HG02938 (cell line): Measurements from ENCODE around the gene TGFB3.
"Not testable (repeated sequence)": the region's sequence is repeated elsewhere in the genome, so short reads cannot be mapped to it uniquely, and the experiment has no call there.

Source experiments
- ATAC-seq: cut with Tn5 transposase; IDR thresholded peaks from one replicate; pipeline ENCODE4 v1.9.1; 2021; ENCODE audit warnings: mild to moderate bottlenecking, moderate library complexity; ENCODE audit not compliant: unreplicated experiment

The TGFB3 gene

DNA sequence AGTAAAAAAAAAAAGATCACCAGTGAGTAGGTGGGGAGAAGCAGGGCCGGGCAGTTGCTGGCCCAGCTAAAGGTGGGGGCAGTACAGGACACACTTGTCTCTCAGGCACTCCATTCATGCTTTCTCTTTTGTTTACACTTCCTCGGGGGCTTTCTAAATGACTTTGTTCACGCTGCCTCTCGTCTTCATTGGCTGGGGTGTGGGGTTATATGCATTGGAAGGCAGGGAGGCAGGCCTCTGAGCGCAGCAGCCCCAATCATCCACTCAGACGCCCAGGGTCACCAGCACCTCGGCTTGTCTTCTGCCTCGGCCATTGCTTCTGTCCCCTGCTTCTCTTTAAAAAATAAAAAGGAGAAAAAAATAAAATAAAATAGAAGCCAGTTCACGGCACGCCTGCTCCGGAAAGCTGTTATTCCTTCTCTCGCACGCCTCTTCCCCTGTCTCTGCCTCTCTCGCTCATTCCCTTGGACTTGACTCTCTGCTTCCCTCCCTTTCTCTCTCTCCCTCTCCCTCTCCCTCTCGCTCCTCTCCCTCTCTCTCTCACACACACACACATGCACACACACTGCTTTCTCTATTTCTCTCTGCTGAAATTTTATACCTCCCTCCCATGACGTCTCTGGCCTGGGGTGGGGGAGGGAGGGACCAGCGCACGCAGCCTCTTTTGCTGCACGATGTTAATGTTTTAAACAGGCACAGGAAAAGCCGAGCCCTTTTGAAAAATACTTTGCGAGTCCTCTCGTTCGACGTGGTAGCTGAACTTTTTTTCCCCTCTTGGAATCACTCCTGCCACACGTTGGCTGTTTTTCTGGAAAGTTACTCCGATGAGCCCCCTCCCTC lies at the start of gene TGFB3:
TGFB3 (minus strand) TSS at position 570 of the 840 bp plus-strand sequence. CDS start 1,102 bp downstream, outside the sequence.
- no peak for ATAC-seq

DNA sequence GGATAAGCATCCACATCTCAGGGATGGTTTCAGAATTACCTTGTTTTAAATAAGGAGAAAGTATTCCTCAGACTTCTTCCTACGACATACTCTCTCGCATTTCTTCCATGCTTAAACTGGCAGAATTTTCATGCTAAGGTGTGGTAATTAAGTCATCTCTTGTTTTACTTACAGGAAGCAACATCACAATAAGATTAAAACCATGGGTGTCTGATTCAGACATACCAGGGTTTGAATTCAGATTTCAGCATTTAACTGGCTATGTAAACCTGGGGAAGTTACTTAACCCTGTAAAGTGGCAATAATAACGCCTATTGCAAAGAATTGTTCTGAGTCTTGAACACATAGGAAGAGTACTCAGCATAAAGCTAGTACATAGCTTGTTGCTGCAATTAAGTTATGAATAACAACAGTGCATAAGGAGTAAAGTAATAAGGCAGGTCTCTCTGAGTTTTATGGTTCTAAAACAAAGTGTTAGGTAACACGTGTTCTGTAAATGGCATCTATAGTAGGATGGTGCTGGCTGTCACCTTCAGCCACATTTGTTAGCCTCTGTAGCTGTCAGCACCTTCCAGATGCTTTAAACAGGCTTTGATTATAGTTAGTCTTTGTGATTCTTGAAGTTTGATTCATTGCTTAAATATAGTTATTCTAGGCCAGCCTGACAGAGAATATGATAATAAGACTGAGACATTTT lies 42.6 kb upstream of the TGFB3 start:
- no peak for ATAC-seq

DNA sequence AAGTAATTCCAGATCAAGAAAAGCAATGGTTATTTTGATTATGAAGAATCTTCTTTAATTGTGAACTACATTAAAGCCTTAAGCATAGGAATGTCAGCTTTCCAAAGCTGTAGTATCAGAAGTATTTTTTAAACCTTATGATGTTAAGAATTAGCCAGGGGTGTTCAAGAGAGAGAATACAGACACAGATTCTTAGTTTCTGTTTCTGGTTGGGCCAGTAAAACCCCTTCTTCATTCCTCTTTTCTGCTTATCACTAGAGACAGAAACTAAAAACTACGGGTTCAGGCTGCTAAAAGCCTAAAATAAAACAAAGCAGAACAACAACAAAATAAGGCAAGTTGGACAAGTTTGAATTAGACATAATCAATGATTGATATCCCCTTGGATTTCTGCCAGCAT lies 42.0 kb upstream of the TGFB3 start:
- ATAC-seq: no peak

DNA sequence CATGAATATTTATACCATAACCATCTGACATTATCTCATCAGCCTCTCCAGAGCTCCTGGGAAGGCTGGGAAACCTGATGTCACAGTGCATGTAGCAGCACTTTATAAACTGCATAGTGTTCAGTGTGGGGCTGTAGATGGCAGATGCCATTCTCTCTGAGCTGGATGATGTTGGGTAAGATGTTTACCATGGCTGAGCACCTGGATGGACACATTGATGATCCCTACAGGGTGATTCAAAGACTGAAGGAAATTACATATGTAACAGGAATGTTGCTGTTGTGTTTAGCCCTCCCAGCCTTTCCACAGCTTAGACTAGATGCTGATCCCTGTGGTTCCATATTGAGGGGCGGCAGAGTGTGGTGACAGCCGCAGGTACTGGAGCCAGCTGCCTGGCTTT lies 41.2 kb upstream of the TGFB3 start:
- ATAC-seq: no peak

DNA sequence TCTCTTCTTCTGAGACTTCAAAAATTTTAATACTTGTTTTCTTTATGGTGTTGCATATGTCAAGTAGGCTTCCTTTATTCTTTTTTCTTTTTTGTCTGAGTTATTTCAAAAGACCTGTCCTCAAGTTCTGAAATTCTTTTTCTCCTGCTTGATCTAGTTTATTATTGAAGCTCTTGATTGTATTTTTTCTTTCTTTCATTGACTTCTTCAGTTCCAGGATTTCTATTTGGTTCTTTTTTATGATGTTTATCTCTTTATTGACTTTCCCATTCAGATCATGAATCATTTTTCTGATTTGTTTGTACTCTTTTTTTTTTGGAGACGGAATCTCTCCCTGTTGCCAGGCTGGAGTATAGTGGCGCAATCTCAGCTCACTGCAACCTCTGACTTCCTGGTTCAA lies 37.9 kb upstream of the TGFB3 start:
- no peak for ATAC-seq

DNA sequence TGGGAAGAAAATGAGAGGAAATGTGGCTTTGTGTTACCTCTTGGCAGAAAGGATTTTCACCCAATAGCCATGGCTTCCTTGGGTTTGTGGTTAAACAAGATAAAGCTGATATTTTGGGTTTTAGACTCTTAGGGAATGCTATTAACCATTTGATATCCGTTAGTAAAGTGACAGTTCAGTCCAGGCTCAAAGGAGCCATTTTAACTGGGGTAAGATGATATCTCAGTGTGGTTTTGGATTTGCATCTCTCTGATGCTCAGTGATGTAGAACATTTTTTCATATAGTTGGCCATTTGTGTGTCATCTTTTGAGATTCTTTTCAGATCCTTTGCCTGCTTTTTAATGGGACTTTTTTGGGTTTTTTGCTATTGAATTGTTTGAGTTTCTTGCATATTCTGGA lies 33.9 kb upstream of the TGFB3 start:
- ATAC-seq: no peak

DNA sequence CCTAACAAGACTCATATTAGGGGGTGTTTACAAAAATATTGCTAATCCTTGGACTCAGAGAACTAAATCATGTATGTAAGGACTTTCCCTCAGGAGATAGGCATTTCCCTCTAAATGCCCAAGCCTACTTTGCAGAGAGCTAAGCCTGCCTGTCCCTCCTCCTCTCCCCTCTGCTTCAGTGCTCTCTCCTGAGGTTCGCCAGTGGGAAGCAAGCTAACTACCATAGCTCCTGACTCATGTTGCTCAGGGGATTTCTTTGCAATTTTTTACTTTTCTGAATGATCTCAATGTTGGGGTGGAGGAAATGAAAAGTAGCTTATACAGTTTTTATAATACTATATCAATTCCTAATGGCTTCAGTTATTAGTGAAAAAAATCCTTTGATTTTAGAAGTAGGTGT lies 33.4 kb upstream of the TGFB3 start:
- ATAC-seq: no peak

DNA sequence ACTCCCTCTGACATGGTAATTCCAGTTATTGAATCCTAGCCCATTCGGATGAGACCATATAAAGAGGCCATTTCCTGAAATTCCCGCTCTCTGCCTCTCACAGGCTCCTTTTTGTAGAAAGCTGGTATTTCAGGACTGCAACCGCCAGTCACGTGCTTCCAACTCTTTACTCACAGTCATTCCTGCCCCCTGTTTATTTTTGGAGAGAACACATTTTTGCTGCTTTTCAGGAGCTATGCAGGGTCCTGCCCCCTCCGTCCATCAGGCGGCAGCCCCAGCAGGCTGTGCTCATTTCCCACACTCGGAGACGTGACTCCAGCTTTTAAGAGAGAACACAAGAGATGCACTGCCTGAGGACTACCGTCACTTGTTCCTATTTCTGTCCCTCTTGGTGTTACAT lies 30.6 kb upstream of the TGFB3 start:
- ATAC-seq: no peak

DNA sequence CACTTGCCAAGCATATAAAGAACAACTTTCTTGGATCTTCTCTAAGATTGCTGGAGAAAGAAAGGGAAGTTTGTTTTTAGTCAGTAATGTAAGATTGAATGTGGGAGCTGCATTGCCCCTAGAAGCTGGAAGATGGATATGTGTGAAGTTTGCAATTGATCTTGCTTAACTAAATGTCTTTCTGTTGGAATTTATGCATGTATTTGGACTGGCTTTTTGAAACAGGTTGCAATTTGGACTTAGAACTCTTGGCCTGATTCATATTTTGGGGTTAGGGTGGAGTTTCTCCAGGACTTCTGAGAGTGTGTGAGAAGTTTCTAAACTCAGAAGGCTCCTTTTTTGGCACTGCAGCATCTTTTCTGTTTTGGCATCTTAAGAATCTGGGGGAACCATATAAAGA lies 30.1 kb upstream of the TGFB3 start:
- no peak for ATAC-seq

DNA sequence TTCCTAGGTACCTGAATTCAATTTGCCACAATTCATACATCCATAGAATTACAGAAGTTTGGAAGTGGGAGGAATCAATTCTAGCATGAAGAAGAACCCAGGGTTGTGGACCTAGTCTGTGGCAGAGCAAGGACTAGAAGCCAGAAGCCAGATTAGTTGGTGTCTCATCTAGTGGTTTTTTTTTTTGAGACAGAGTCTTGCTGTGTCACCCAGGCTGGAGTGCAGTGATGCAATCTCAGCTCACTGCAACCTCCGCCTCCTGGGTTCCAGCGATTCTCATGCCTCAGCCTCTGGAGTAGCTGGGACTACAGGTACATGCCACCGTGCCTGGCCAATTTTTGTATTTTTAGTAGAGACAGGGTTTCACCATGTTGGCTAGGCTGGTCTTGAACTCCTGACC lies 27.8 kb upstream of the TGFB3 start:
- not testable (repeated sequence) for ATAC-seq

DNA sequence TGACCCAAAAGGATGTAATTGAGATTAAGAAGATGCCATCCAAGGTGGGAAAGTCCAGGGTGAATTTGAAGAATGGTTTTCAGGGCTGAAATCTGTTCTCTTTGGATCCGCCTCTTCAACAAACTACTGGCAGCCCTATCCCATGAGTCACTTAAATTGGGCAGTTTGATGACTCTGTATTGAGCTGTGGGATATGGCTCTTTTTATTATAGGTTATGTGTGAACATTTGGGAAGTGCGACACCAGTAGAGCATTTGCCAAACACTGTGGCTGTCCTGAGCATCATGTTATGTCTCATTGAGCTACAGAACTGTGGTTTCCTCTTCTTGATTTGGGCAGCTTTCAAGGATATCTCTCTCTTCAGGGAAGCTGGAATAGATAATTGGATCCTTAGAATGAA lies 26.1 kb upstream of the TGFB3 start:
- no peak for ATAC-seq

DNA sequence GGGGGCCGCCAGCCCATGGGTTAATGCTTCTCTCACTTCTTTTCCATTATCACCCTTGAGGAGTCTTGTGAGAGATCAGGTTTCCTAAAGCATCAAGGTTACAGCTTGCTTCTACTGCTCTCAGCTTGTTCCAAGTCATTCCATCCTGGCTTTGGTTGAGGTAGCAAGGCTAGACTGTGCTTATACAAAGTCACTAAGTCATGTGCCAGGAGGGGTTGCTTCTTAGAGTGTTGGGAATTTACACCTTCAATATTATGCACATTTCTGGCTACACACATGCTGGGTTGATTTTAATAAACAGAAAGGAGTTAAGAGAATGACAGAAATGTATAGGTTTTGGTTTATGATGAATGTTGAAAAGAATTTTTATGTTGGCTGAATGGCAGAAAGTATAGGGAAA lies 25.6 kb upstream of the TGFB3 start:
- no peak for ATAC-seq

DNA sequence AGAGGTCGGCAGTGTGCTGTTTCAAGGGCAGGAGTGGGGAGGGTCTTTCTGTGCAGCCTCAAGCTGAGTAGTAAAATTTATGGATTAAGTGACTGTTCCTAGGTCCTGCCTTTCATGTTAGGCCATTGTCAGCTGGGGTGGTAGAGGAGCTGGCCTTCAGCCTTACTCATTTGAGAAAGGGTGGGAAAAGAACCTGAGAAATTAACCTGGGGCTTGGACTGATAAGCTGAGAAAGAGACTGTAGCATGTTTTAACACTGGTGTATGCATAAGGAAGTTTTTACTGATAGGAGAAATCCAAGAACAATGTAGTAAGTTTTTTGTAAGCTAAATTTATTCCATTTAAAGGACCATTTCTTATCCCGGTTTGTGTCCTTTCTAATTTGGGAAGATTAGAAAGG lies 24.5 kb upstream of the TGFB3 start:
- ATAC-seq: no peak

DNA sequence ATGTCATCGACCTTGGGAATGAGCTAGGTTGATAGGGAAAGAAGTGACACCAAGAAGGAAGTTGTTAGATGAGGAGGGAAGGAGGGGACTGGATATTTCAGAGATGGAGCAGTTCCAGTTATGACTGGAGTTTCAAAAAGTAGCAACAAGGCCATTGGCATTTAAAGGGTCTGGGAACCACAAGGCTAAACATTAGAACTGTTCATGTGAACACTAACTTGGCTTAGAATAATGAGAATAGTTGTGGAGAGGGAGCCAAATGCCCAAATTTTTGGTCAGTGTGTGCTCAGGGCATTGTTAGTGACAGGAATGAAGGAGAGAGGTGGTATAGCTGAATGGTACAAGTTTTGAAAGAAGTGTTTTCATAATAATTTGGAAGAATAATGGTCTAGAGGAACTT lies 20.6 kb upstream of the TGFB3 start:
- no peak for ATAC-seq

DNA sequence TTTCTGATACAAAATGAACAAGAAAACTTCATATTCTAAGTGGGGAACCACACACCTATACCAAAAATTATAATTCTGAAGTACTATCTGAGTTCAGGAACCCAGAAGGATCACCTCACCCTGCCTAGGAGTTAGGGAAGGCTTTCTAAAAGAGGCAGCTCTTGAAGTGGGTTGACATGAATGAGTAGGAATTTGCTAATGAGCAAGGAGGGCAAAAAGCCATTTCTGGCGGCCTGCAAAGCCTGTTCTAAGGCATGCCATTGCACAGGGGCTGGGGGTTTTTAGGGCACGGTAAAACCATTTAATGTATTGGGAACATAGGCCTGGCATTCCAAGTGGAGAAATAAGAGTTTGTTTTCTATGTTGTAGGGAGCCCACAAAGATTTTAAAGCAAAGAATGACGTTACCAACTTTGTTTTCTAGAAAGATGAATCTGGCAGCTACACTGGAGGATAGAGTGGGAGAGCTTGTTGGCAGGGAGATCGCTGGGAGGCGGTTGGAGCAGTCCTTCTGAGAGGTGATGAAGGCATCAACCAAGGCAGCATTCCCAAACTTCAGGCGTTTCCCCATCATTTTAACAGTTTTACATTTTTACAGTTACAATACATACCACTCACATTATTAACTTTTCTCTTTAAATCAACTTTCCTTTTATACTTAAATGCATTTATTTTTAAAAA lies 17.9 kb upstream of the TGFB3 start:
- ATAC-seq: no peak

DNA sequence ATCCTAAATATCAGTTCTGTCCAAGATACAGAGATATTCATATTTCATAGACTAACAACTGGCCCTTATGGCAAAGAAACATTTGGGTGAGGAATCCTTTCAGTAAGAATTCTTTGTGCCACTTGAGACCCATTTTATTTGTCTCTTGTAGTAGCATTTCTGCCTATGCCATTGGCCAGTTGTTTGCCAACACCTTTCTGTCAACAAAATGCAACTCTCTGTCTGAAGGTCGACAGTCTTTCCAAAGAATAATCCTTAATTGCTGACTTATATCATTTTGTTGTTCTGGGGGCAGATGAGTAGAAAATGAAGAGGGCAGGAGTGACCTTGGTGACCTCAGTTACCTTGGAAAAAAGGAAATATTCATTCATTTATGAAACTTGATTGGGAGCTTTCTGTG lies 14.7 kb upstream of the TGFB3 start:
- no peak for ATAC-seq

DNA sequence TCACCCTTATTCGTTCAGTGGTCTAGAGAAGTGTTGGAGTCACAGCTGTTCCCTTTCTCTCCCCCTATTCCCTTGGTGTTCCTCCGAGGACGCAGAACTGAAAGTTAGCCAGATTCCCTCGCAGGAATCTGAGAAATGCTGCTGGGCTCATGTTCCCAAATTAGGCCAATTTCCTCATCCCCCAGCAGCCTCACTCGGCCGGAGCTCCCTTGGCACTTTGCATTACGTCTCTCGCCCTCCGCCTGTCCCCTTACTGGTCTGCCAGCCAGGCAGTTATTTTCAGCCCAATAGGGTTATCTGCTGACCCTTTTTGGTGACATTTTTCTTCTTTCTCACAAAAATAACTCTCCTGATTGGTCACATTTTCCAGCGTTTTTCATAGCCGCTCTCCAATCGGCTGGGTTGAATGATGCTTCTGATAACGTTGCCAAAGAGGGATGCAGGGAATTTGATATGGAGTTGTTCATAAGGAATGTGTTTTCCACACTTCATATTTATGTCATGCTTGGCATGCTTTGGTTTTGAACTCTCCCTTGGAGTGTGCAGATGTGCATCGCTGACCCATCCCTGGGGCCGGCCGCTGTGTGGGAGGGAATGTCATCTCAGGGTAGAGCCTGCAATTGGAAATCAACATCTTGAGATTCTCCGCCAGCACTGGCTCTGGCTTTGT lies 13.7 kb upstream of the TGFB3 start:
- no peak for ATAC-seq

DNA sequence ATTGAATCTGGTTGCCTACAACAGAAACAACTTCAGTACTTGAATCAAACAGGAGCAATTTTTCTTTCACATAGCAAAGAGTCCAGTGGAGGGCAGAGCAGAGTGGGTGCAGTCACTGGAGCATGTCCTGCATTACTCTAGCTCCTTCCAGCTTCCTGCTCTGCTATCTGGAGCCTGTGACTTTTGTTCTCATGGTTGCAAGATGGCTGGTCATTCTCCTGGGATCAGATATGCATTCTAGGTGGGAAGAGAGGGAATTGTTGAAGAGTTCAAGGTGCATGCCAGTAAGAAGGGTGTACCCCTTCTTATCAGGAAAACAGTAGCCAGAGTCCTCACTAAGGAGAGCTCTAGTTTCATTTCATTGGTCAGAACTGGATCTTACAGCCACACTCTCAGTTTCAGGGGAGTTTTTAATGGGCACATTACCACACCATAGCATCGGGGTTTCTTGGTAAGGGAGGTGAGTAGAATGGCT lies 11.8 kb upstream of the TGFB3 start:
- ATAC-seq: no peak

DNA sequence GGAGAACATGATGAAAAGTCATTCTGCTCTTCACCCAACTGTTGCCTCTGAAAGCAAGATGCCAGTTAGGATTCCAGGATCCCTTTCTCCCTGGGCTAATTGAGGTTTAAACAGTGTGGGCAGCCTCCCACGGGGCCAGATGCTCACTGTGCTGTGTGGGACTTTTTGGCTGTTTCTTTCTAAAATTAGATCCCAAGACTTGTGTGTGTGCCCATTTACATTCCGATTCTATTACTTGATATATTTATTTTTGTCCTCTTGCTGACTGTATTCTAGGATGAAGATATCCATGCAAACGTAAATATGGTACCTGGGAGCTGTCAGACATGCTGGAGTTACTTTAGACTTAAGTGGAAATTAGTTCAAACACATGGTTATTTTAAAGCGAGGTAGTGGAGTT lies 10.0 kb upstream of the TGFB3 start:
- no peak for ATAC-seq

DNA sequence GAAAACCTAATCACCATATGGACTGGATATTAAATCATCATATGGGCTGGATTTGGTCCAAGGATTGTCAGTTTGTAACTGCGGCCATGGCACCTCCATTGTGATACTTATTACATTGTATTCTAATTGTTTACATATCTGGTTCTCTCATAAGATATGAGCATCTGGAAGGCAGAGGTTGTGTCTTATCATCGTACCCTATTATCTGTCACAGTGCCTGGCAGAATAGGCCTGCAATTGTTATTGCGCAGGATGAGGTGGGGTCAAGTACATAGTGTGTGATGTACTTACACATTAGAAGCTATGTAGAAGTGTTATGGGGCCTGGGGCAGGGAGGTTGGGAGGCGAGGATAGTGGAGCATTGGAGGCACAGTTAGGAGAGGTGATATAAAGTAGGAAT lies 8.5 kb upstream of the TGFB3 start:
- ATAC-seq: no peak

DNA sequence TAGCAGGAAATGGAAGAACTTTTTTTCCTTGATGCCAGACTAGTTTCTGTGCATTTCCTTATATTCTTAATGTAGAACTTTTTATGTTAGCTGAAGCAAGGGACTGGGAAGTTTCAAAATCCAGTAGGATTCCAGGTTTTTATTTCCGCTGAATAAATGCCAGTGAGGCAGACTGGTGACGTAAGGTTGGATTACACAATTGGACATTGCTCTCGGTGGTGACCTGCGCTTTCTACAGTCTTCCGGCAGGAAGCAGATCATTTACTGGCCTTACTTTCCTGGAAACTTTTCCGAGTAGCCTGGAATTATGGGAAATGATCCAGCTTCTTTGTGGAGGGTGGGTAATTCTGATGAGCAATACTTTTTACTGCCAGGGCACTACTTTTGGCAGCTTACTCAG lies 7.3 kb upstream of the TGFB3 start:
- ATAC-seq: no peak
